ENCODE data around the gene RNPS1. TPM values are rescaled to one million over a fixed set of nuclear protein-coding genes. Genes with fewer than 3 reads are reported as not detected.

The RNPS1 gene
- total and polyA plus RNA-seq, 2 donors (not counting 3 experiments of a cell fraction or from before 2014, with no cell fraction given), result 206 to 209 TPM

GRCh38 chr16:2289282-2289681 lies 21.4 kb upstream of the RNPS1 start:
- ChIA-PET POLR2A (interaction anchor here (0.6 kb wide), 1 partner anchor 127 kb away, joined by 3 read pairs; no protein-coding TSS in a partner anchor), CTCF (interaction anchor here (0.8 to 1.4 kb wide), 4 partner anchors 8 to 62 kb away, joined by 3 read pairs; no protein-coding TSS in a partner anchor)
- Histone ChIP-seq H3K36me3 (ENCODE audit: control insufficient read depth in 2 of 2, extremely low read depth in 1 of 2, insufficient read depth in 2 of 2, low read length in 2 of 2) (peaks cover 0 to 12% of the 10 kb centered on the region in 2 experiments), H3K9ac (replicated peaks; ENCODE audit: extremely low read depth, insufficient read depth, low read length) (no peak overlapping the region), H3K27me3 (ENCODE audit: control insufficient read depth in 2 of 2, insufficient read depth in 2 of 2, low read length in 2 of 2) (no peaks in the 10 kb centered on the region), H2AFZ (ENCODE audit: low read depth, low read length) (no peak overlapping the region), H3K4me2 (ENCODE audit: insufficient read depth, low read length) (no peak overlapping the region), H3K9me3 (replicated peaks; ENCODE audit: control insufficient read depth, insufficient read depth, low read length) (no peaks in the 10 kb centered on the region), H3K9me1 (replicated peaks; ENCODE audit: control insufficient read depth, extremely low read depth, insufficient read depth, low read length) (no peaks in the 10 kb centered on the region), H3K4me3 (replicated peaks in 1 of 3; ENCODE audit: insufficient read depth in 1 of 3, low read depth in 1 of 3, low read length in 3 of 3) (no peak overlapping the region), H3K27ac (ENCODE audit: insufficient read depth, low read depth, low read length) (no peak overlapping the region), H4K20me1 (replicated peaks; ENCODE audit: control insufficient read depth, extremely low read depth, insufficient read depth, low read length) (no peaks in the 10 kb centered on the region), H3K79me2 (ENCODE audit: control insufficient read depth, insufficient read depth, low read length) (no peaks in the 10 kb centered on the region), H3K4me1 (ENCODE audit: control insufficient read depth, extremely low read depth, insufficient read depth, low read length) (no peaks in the 10 kb centered on the region)
- FAIRE-seq, result no peak
- DNase-seq (ENCODE audit: low read depth, low spot score), result no peak
- BruUV-seq (replicated peaks), result no TSS peak
- no peak for TF ChIP-seq FOS (IDR thresholded peaks at IDR 0.05; ENCODE audit: borderline replicate concordance, insufficient read depth, low read length)
- no peak for TF ChIP-seq MAX (IDR thresholded peaks at IDR 0.05; ENCODE audit: insufficient read depth, insufficient read length)
- no peak for TF ChIP-seq JUN (IDR thresholded peaks at IDR 0.05; ENCODE audit: borderline replicate concordance, insufficient read depth, insufficient read length, low read depth)
- no peak for TF ChIP-seq CTCF (IDR thresholded peaks at IDR 0.05; ENCODE audit: extremely low read depth in 1 of 2, insufficient read depth in 1 of 2, low read depth in 1 of 2, low read length in 2 of 2)
- no peak for TF ChIP-seq POLR2A (IDR thresholded peaks at IDR 0.05; ENCODE audit: low read depth, low read length)
- no peak for TF ChIP-seq GATA2 (IDR thresholded peaks at IDR 0.05; ENCODE audit: insufficient read depth, insufficient read length, low read depth, low read length)
- TF ChIP-seq MYC (IDR thresholded peaks at IDR 0.05; ENCODE audit: low read depth, low read length), result no peak
- no peak for TF ChIP-seq EZH2 (IDR thresholded peaks at IDR 0.05; ENCODE audit: borderline replicate concordance, low read depth, low read length, severe bottlenecking)
- TF ChIP-seq POLR2AphosphoS5 (IDR thresholded peaks at IDR 0.05; ENCODE audit: insufficient read depth, low read depth, low read length), result no peak
- intact Hi-C loops (cut with micrococcal nuclease), result no loop called here
- dilution Hi-C loops (cut with MboI; ENCODE audit: extremely low pct_ligation_motif_present, low sequenced_read_pairs), result no loop called here

All from endothelial cell of umbilical vein (primary cell).